Natural killer cell treated with Interleukin-12 subunit alpha and Interleukin-12 subunit beta and Interleukin-15 and Interleukin-18, amount 100 ng/mL, for 72 hours (primary cell): ENCODE results near the gene RTP5. TPM values are rescaled to one million over a fixed set of nuclear protein-coding genes. Genes with fewer than 3 reads are reported as not detected.

Experiments used
- ATAC-seq, 2 donors: fragments of 150-1000 bp; cut with Tn5 transposase in 1 of 2; sonication (Bioruptor Pico), chemical (Tn5 transposase) in 1 of 2; 2 replicates each; pipeline ENCODE4 v1.10.0; 2021
- DNase-seq: peaks from one replicate; pipeline ENCODE4 v3.0.0; 2022; ENCODE audit warnings: low spot score
- H3K27ac Mint-ChIP-seq, 2 donors: 1 replicate in 1 of 2; 2 replicates in 1 of 2; pipeline ENCODE4 v1.8.0; 2022; ENCODE audit warnings: mixed read lengths in 2 of 2, mild to moderate bottlenecking in 1 of 2, moderate library complexity in 1 of 2
- H3K27me3 Mint-ChIP-seq, 2 donors: 1 replicate in 1 of 2; 2 replicates in 1 of 2; pipeline ENCODE4 v1.8.0; 2022; ENCODE audit warnings: mixed read lengths in 2 of 2
- H3K36me3 Mint-ChIP-seq: one replicate; pipeline ENCODE4 v1.8.0; 2022; ENCODE audit warnings: mixed read lengths
- H3K4me1 Mint-ChIP-seq, 2 donors: 1 replicate in 1 of 2; 2 replicates in 1 of 2; pipeline ENCODE4 v1.8.0; 2022; ENCODE audit warnings: low read depth in 2 of 2, mixed read lengths in 2 of 2, mild to moderate bottlenecking in 1 of 2
- H3K4me3 Mint-ChIP-seq: one replicate; pipeline ENCODE4 v1.8.0; 2022; ENCODE audit warnings: mixed read lengths
- H3K9me3 Mint-ChIP-seq: 2 replicates; pipeline ENCODE4 v1.8.0; 2022; ENCODE audit warnings: mixed read lengths
- total RNA-seq, 2 donors: library from RNA; stranded (reverse); gene quantifications; one replicate each; pipeline ENCODE4 v1.2.3, GENCODE V29; 2022

RTP5 gene
- total RNA-seq, 2 donors from 2014 or later, result not detected

GRCh38 chr2:241896746-241897201 lies 27.2 kb downstream of the RTP5 start:
- Mint-ChIP-seq H3K4me3 (no peak overlapping the region), H3K27ac (peak overlapping the region; percentile 50 to 60), H3K9me3 (no peaks in the 10 kb centered on the region), H3K27me3 (peaks cover 0 to under 1% of the 10 kb centered on the region in 2 donors), H3K4me1 (peaks cover 0 to 3% of the 10 kb centered on the region in 2 donors), H3K36me3 (no peaks in the 10 kb centered on the region)
- DNase-seq (no peak), ATAC-seq (no peak)

- no peak for ATAC-seq
- Mint-ChIP-seq H3K27me3 (peaks cover 0 to 2% of the 10 kb centered on the region in 2 donors), H3K4me3 (no peak overlapping the region), H3K9me3 (no peaks in the 10 kb centered on the region), H3K4me1 (peaks cover 0 to 3% of the 10 kb centered on the region in 2 donors), H3K27ac (peak overlapping the region; percentile 50 to 60), H3K36me3 (no peaks in the 10 kb centered on the region)
- no peak for DNase-seq
Measured at GRCh38 chr2:241897231-241897916, 27.8 kb downstream of the RTP5 start.

GRCh38 chr2:241898463-241899270 lies 29.1 kb downstream of the RTP5 start:
- Mint-ChIP-seq H3K4me3 (no peak overlapping the region), H3K27me3 (peaks cover 0 to 2% of the 10 kb centered on the region in 2 donors), H3K4me1 (peaks cover 0 to 3% of the 10 kb centered on the region in 2 donors), H3K9me3 (no peaks in the 10 kb centered on the region), H3K36me3 (no peaks in the 10 kb centered on the region), H3K27ac (no peak overlapping the region)
- ATAC-seq (no peak), DNase-seq (no peak)

- H3K36me3 Mint-ChIP-seq, result no peaks in the 10 kb centered on the region
- peaks cover 0 to 3% of the 10 kb centered on the region in 2 donors for H3K4me1 Mint-ChIP-seq
- ATAC-seq (no peak), DNase-seq (no peak)
- peaks cover 0 to 2% of the 10 kb centered on the region in 2 donors for H3K27me3 Mint-ChIP-seq
- H3K27ac Mint-ChIP-seq, result no peak overlapping the region
- no peaks in the 10 kb centered on the region for H3K9me3 Mint-ChIP-seq
- no peak overlapping the region for H3K4me3 Mint-ChIP-seq
Measured at GRCh38 chr2:241900251-241901017, 30.9 kb downstream of the RTP5 start.

GRCh38 chr2:241901018-241901380 lies 31.5 kb downstream of the RTP5 start:
- Mint-ChIP-seq H3K4me3 (no peak overlapping the region), H3K27me3 (peaks cover 0 to 2% of the 10 kb centered on the region in 2 donors), H3K9me3 (no peaks in the 10 kb centered on the region), H3K36me3 (no peaks in the 10 kb centered on the region), H3K4me1 (peaks cover 0 to 3% of the 10 kb centered on the region in 2 donors), H3K27ac (no peak overlapping the region)
- no peak for ATAC-seq
- no peak for DNase-seq

GRCh38 chr2:241901500-241902351 lies 32.2 kb downstream of the RTP5 start:
- ATAC-seq, result no peak
- Mint-ChIP-seq H3K4me3 (peak overlapping the region; percentile 39), H3K36me3 (no peaks in the 10 kb centered on the region), H3K27ac (no peak overlapping the region), H3K4me1 (peaks cover 0 to 3% of the 10 kb centered on the region in 2 donors), H3K9me3 (no peaks in the 10 kb centered on the region), H3K27me3 (peaks cover 0 to 2% of the 10 kb centered on the region in 2 donors)
- no peak for DNase-seq

GRCh38 chr2:241902357-241902991 lies 32.9 kb downstream of the RTP5 start:
- H3K27ac Mint-ChIP-seq, result no peak overlapping the region
- DNase-seq, result no peak
- no peaks in the 10 kb centered on the region for H3K36me3 Mint-ChIP-seq
- no peak overlapping the region for H3K4me3 Mint-ChIP-seq
- peaks cover 0 to 2% of the 10 kb centered on the region in 2 donors for H3K27me3 Mint-ChIP-seq
- no peaks in the 10 kb centered on the region for H3K9me3 Mint-ChIP-seq
- no peak for ATAC-seq
- peaks cover 0 to 3% of the 10 kb centered on the region in 2 donors for H3K4me1 Mint-ChIP-seq

GRCh38 chr2:241903121-241904010 lies 33.8 kb downstream of the RTP5 start:
- no peak overlapping the region for H3K27ac Mint-ChIP-seq
- ATAC-seq, result no peak

GRCh38 chr2:241904011-241904718 lies 34.6 kb downstream of the RTP5 start:
- H3K4me1 Mint-ChIP-seq, result no peaks in the 10 kb centered on the region
- peaks cover 0 to 2% of the 10 kb centered on the region in 2 donors for H3K27me3 Mint-ChIP-seq
- no peak overlapping the region for H3K4me3 Mint-ChIP-seq
- no peak overlapping the region for H3K27ac Mint-ChIP-seq
- DNase-seq, result no peak
- H3K36me3 Mint-ChIP-seq, result no peaks in the 10 kb centered on the region
- no peaks in the 10 kb centered on the region for H3K9me3 Mint-ChIP-seq
- no peak for ATAC-seq

More at GRCh38 chr2:241903121-241904010, 33.8 kb downstream of the RTP5 start:
- no peaks in the 10 kb centered on the region for H3K36me3 Mint-ChIP-seq
- H3K4me3 Mint-ChIP-seq, result no peak overlapping the region
- peaks cover 0 to 2% of the 10 kb centered on the region in 2 donors for H3K4me1 Mint-ChIP-seq
- no peak for DNase-seq
- H3K27me3 Mint-ChIP-seq, result peaks cover 0 to 2% of the 10 kb centered on the region in 2 donors
- no peaks in the 10 kb centered on the region for H3K9me3 Mint-ChIP-seq

- Mint-ChIP-seq H3K27ac (no peak overlapping the region), H3K36me3 (no peaks in the 10 kb centered on the region), H3K27me3 (peaks cover 0 to 2% of the 10 kb centered on the region in 2 donors), H3K4me3 (no peak overlapping the region), H3K4me1 (no peaks in the 10 kb centered on the region), H3K9me3 (no peaks in the 10 kb centered on the region)
- DNase-seq (no peak), ATAC-seq (peak in 1 of 2 donors; percentile 34)
Measured at GRCh38 chr2:241904791-241905710, 35.5 kb downstream of the RTP5 start.
